ENCODE data around the gene UGT1A5. TPM values are rescaled to one million over a fixed set of nuclear protein-coding genes. Genes with fewer than 3 reads are reported as not detected.

The UGT1A5 gene
- total and polyA plus RNA-seq, 2 experiments from 2014 or later, result not detected

DNA sequence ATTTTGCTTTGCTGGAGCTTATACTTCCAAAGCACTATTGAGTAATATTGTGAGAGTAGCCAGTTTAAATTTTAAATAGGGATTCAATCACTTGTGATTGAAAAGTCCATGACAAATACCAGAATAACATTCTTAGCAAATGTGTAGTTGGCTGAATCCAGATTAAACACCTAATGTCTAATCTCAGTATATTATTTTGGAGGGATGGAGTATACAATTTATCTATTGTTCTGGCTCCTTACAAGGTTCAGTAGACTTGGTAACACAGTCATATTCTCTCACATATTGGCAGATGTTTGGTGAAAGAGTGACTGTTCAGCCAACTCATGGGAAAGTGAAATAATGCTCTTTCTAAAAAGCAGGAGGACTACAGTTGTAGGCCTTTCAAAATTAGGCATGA lies 38.8 kb upstream of the UGT1A5 start:
- no peaks in the 10 kb centered on the region for H4K20me1 ChIP-seq (replicated peaks; ENCODE audit: insufficient read depth)
- no peak overlapping the region for H3K27ac Mint-ChIP-seq
- no peak overlapping the region for H3K4me2 ChIP-seq
- H3K4me3 ChIP-seq, result no peak overlapping the region
- DNase-seq (ENCODE audit: low spot score) (no peak), ATAC-seq (no peak)
- no peaks in the 10 kb centered on the region for H3K27me3 ChIP-seq (ENCODE audit: insufficient read depth)
- no peaks in the 10 kb centered on the region; the same call in 1 of the 3 replicates for H3K9me3 Mint-ChIP-seq
- no peak overlapping the region for H2AFZ ChIP-seq
- no peaks in the 10 kb centered on the region; the same call in 1 of the 2 replicates for H3K4me1 ChIP-seq (ENCODE audit: insufficient read depth)
- H3K36me3 ChIP-seq (ENCODE audit: insufficient read depth), result no peaks in the 10 kb centered on the region
- H3F3A ChIP-seq (replicated peaks; ENCODE audit: low read depth), result no peaks in the 10 kb centered on the region
- H3K4me3 Mint-ChIP-seq, result no peak overlapping the region
- H3K79me2 ChIP-seq (replicated peaks; ENCODE audit: insufficient read depth), result no peaks in the 10 kb centered on the region
- no peak overlapping the region for H3K27ac ChIP-seq (ENCODE audit: low read depth)
- H3K9me2 ChIP-seq (ENCODE audit: insufficient read depth), result no peaks in the 10 kb centered on the region
- no peaks in the 10 kb centered on the region for H3K27me3 Mint-ChIP-seq (ENCODE audit: insufficient read depth, low read depth, poor library complexity)
- H3K36me3 Mint-ChIP-seq (ENCODE audit: low read depth), result no peaks in the 10 kb centered on the region
- peaks cover 6% of the 10 kb centered on the region; the same call in 2 of the 3 replicates for H3K4me1 Mint-ChIP-seq
- TF ChIP-seq EZH2 (IDR thresholded peaks at IDR 0.05; ENCODE audit: low read depth, unreplicated experiment), result no peak
- TF ChIP-seq JUNB (IDR thresholded peaks at IDR 0.05; ENCODE audit: unreplicated experiment), result no peak
- TF ChIP-seq POLR2AphosphoS5 (IDR thresholded peaks at IDR 0.05; ENCODE audit: low read depth), result no peak
- TF ChIP-seq, protein P1, sequence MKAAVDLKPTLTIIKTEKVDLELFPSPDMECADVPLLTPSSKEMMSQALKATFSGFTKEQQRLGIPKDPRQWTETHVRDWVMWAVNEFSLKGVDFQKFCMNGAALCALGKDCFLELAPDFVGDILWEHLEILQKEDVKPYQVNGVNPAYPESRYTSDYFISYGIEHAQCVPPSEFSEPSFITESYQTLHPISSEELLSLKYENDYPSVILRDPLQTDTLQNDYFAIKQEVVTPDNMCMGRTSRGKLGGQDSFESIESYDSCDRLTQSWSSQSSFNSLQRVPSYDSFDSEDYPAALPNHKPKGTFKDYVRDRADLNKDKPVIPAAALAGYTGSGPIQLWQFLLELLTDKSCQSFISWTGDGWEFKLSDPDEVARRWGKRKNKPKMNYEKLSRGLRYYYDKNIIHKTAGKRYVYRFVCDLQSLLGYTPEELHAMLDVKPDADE (IDR thresholded peaks at IDR 0.05), result no peak
- TF ChIP-seq, protein P2, sequence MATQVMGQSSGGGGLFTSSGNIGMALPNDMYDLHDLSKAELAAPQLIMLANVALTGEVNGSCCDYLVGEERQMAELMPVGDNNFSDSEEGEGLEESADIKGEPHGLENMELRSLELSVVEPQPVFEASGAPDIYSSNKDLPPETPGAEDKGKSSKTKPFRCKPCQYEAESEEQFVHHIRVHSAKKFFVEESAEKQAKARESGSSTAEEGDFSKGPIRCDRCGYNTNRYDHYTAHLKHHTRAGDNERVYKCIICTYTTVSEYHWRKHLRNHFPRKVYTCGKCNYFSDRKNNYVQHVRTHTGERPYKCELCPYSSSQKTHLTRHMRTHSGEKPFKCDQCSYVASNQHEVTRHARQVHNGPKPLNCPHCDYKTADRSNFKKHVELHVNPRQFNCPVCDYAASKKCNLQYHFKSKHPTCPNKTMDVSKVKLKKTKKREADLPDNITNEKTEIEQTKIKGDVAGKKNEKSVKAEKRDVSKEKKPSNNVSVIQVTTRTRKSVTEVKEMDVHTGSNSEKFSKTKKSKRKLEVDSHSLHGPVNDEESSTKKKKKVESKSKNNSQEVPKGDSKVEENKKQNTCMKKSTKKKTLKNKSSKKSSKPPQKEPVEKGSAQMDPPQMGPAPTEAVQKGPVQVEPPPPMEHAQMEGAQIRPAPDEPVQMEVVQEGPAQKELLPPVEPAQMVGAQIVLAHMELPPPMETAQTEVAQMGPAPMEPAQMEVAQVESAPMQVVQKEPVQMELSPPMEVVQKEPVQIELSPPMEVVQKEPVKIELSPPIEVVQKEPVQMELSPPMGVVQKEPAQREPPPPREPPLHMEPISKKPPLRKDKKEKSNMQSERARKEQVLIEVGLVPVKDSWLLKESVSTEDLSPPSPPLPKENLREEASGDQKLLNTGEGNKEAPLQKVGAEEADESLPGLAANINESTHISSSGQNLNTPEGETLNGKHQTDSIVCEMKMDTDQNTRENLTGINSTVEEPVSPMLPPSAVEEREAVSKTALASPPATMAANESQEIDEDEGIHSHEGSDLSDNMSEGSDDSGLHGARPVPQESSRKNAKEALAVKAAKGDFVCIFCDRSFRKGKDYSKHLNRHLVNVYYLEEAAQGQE (IDR thresholded peaks at IDR 0.05; ENCODE audit: unreplicated experiment), result no peak
- TF ChIP-seq CREB1 (CRISPR knock-in tag; IDR thresholded peaks at IDR 0.05; ENCODE audit: low read depth), result no peak
- no peak for TF ChIP-seq NANOG (IDR thresholded peaks at IDR 0.05; ENCODE audit: borderline replicate concordance)
- TF ChIP-seq STAT1 (IDR thresholded peaks at IDR 0.05; ENCODE audit: unreplicated experiment), result no peak
- TF ChIP-seq EZH2phosphoT487 (IDR thresholded peaks at IDR 0.05; ENCODE audit: unreplicated experiment), result no peak
- TF ChIP-seq, protein P3, sequence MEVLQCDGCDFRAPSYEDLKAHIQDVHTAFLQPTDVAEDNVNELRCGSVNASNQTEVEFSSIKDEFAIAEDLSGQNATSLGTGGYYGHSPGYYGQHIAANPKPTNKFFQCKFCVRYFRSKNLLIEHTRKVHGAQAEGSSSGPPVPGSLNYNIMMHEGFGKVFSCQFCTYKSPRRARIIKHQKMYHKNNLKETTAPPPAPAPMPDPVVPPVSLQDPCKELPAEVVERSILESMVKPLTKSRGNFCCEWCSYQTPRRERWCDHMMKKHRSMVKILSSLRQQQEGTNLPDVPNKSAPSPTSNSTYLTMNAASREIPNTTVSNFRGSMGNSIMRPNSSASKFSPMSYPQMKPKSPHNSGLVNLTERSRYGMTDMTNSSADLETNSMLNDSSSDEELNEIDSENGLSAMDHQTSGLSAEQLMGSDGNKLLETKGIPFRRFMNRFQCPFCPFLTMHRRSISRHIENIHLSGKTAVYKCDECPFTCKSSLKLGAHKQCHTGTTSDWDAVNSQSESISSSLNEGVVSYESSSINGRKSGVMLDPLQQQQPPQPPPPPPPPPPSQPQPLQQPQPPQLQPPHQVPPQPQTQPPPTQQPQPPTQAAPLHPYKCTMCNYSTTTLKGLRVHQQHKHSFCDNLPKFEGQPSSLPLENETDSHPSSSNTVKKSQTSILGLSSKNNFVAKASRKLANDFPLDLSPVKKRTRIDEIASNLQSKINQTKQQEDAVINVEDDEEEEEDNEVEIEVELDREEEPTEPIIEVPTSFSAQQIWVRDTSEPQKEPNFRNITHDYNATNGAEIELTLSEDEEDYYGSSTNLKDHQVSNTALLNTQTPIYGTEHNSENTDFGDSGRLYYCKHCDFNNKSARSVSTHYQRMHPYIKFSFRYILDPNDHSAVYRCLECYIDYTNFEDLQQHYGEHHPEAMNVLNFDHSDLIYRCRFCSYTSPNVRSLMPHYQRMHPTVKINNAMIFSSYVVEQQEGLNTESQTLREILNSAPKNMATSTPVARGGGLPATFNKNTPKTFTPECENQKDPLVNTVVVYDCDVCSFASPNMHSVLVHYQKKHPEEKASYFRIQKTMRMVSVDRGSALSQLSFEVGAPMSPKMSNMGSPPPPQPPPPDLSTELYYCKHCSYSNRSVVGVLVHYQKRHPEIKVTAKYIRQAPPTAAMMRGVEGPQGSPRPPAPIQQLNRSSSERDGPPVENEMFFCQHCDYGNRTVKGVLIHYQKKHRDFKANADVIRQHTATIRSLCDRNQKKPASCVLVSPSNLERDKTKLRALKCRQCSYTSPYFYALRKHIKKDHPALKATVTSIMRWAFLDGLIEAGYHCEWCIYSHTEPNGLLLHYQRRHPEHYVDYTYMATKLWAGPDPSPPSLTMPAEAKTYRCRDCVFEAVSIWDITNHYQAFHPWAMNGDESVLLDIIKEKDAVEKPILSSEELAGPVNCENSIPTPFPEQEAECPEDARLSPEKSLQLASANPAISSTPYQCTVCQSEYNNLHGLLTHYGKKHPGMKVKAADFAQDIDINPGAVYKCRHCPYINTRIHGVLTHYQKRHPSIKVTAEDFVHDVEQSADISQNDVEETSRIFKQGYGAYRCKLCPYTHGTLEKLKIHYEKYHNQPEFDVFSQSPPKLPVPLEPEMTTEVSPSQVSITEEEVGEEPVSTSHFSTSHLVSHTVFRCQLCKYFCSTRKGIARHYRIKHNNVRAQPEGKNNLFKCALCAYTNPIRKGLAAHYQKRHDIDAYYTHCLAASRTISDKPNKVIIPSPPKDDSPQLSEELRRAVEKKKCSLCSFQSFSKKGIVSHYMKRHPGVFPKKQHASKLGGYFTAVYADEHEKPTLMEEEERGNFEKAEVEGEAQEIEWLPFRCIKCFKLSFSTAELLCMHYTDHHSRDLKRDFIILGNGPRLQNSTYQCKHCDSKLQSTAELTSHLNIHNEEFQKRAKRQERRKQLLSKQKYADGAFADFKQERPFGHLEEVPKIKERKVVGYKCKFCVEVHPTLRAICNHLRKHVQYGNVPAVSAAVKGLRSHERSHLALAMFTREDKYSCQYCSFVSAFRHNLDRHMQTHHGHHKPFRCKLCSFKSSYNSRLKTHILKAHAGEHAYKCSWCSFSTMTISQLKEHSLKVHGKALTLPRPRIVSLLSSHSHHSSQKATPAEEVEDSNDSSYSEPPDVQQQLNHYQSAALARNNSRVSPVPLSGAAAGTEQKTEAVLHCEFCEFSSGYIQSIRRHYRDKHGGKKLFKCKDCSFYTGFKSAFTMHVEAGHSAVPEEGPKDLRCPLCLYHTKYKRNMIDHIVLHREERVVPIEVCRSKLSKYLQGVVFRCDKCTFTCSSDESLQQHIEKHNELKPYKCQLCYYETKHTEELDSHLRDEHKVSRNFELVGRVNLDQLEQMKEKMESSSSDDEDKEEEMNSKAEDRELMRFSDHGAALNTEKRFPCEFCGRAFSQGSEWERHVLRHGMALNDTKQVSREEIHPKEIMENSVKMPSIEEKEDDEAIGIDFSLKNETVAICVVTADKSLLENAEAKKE (CRISPR knock-in tag; IDR thresholded peaks at IDR 0.05), result no peak
- TF ChIP-seq ZNF114 (CRISPR knock-in tag; IDR thresholded peaks at IDR 0.05), result no peak
- TF ChIP-seq ZNF331 (CRISPR knock-in tag; IDR thresholded peaks at IDR 0.05; ENCODE audit: low read depth), result no peak
- TF ChIP-seq, protein P4, sequence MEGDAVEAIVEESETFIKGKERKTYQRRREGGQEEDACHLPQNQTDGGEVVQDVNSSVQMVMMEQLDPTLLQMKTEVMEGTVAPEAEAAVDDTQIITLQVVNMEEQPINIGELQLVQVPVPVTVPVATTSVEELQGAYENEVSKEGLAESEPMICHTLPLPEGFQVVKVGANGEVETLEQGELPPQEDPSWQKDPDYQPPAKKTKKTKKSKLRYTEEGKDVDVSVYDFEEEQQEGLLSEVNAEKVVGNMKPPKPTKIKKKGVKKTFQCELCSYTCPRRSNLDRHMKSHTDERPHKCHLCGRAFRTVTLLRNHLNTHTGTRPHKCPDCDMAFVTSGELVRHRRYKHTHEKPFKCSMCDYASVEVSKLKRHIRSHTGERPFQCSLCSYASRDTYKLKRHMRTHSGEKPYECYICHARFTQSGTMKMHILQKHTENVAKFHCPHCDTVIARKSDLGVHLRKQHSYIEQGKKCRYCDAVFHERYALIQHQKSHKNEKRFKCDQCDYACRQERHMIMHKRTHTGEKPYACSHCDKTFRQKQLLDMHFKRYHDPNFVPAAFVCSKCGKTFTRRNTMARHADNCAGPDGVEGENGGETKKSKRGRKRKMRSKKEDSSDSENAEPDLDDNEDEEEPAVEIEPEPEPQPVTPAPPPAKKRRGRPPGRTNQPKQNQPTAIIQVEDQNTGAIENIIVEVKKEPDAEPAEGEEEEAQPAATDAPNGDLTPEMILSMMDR (conservative IDR thresholded peaks at IDR 0.05; ENCODE audit: low read depth in 2 of 2), result no peak

Measured in GM23338 (cell line).